Hematopoietic multipotent progenitor cell treated with erythropoietin and hydrocortisone succinate and interleukin-3 and kit ligand, for 15 days (in vitro differentiated cells): ENCODE measurements around the gene USP36.

Experiments
- DNase-seq: peaks from one replicate; pipeline ENCODE4 v3.0.0-alpha.2; 2015; ENCODE audit warnings: low spot score

Gene USP36

DNA sequence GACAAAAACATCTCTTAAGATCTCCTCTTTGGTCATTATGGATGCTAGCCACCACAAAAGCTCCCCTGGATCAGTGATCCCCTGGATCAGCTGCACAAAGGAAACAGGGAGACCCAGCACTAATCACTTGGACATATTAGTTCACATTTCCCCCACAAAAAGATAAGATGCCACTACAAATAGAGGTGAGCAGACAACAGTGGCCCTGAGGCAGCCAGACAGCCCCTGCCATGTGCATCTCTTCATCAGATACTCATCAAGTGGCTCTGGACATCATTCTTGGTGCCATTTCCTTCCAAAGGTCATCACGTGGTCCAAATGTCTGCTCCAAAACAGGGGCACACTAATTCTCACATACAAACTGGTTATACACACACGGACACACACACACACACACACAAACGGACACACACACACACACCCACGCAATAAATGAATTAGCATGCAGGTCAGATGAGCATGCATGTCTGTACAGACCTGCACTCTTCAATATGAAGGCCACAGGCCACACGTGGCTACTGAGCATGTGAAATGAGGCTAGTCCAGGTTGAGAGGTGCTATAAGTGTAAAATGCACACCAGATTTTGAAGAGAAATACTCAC is 4.1 kb downstream of the USP36 start:
- DNase-seq: no peak

DNA sequence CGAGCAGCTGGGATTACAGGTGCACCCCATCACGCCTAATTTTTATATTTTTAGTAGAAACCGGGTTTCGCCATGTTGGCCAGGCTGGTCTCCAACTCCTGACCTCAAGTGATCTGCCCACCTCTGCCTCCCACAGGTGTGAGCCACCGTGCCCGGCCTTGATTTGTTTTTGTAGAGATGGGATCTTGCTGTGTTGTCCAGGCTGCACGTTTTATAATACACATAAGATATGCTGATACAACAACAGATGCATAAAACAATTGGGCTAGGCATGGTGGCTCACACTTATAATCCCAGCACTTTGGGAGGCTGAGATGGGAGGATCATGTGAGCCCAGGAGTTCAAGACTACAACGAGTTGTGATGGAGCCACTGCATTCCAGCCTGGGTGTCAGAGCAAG is 6.0 kb downstream of the USP36 start:
- no peak for DNase-seq

DNA sequence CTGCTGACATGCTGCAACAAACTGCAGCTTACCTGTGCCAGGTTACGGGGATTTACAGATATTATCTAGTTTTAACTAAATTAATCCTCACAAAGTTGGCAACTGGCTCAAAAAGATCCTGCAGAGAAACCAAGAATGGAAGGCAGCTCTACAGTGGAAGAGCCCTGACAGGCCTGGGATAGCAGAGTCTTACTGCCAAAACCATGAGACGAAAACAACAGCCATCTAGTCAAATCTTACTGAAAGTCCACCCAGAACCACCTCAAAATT is 8.1 kb downstream of the USP36 start:
- DNase-seq: no peak

DNA sequence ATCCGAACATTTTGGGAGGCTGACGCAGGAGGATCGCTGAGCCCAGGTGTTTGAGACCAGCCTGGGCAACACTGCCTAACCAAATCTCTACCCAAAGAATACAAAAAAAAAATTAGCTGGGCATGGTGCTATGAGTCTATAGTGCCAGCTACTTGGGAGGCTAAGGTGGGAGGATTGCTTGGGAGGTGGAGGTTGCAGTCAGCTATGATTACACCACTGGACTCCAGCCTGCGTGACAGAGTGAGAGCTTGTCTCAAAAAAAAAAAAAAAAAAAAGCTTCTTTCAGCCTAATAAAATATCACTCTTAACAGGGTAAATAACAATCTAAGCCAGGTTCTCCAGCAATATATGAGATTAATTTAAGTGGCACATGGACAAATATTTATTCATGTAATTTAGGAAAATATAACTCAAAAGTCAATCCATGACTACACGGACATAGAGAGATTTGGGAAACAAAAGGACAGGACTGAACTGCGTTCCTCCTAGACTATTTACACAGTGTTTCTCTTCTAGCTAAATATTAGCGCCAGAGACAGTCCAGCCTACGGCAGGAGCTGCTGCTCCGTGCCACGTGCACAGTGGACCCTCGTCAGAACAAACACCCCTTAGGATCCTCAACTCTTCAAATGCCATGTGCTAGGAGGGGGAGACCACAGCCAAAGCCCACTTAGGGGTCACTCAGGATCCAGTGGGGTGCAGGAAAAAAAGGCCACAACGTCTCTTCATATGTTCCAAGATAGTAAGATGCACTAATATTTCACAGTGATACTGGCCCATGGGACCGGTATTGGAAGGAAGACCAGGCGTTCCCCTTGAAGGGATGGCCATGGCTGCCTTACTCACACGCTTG is 8.7 kb downstream of the USP36 start:
- DNase-seq: no peak

DNA sequence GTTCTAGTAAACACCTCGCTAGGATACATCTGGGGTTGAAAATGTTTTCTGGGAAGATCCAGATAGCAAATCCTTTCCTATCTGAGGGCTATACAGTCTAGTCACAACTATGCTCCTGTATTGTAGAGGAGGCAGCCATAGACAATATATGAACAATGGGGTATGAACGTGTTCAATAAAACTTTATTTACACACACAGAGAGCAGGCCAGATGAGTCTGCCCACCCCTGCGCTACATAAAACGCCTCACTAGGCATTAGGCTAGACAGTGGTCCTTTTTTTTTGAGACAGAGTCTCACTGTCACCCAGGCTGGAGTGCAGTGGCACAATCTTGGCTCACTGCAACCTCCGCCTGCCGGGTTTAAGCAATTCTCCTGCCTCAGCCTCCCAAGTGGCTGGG is 11.1 kb downstream of the USP36 start:
- DNase-seq: no peak

DNA sequence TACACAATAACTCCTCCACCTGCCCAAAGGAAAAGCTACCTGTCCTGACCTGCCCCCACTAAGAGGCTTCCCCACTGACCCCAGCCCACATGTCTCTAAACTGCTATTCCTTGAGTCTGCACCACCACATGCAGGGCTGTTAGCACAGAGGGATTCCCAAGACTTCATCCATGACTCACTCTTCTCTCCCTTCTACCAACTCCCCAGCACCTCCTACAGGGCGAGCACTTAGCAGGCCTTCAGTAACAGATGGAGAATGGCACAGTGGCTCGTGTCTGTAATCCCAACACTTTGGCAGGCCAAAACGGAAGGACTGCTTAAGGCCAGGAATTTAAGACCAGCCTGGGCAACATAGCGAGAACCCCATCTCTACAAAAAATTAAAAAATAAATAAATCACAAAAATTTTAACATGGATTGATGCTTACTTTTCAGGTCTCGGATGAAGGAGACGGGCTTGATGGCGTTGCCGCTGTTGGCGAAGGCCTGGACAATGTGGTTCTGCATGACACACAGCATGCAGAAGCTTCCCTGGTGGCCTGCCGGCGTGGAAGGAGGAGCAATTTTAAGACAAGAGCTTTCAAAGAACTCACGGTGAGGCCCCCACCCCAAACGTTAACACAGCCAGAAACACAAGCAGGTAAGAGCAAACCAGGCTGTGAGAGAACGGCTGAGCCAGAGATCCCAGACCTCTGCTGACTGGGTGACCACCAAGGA is 12.0 kb downstream of the USP36 start:
- no peak for DNase-seq

DNA sequence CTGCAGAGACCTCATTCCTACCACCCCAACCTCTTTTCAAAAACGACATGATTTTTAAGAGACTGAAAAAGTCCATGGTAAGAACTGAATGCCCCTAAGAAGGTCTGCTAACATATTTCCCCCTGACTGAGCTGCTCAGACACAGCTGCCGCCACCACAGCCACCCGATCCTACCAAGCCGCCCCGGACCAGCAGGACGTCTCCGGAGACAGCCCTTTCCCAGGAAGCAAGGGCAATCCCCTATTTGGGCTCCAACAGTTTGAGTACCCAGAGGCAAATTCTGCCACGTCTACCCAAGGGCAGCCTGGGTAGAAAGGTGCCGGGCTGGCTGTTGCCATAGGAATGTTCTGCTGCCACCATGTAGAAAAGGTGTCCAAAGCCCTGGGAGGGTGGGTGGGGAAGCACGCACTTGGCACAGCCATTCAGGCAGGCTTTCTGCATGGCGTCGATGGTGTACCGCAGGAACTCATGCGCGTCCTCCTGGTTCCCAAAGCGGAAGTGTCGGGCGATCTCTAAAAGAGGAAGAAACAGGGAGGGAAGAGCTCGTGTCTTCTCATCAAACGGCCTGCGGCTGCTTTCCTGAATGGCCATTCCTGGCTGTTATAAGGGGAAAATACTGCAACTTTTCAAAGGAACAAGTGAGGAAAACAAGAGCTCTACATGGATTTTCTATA is 13.6 kb downstream of the USP36 start:
- no peak for DNase-seq

DNA sequence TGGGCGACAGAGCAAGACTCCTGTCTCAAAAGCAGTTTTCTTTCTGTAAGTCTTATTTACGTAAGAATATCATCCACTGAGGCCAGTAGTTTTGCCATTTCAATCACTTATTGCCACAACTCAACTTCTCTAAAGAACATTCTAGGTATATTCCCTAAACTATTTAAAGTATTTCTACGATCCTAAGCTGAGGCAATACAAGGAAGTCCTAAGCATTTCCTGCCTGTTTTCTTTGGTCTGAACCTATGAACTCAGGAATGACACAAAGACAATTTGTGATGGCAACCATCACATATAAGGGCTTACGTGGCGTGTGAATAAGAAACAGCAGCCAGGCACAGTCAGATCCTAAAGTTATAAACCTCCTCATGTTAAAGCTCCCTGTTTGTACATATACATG is 14.2 kb downstream of the USP36 start:
- no peak for DNase-seq

DNA sequence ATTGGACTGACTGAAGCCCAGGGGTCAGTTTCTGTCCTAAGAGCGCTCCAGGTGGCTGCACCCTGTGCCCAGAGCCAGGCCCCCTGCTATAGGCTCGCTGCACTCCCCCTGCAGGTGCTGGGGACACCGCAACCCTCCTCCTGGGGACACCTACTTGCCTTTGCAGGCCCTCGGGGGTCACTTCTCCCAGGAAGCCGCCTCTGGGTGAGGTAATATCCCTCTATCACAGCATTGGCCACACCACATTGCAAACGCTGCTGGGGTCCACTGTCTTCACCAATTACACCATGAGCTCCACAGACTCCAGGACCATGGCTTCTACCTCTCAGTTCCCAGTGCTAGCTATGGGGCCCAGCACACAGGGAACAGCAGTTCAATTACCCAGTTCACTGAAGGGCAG is 14.9 kb downstream of the USP36 start:
- DNase-seq: no peak

DNA sequence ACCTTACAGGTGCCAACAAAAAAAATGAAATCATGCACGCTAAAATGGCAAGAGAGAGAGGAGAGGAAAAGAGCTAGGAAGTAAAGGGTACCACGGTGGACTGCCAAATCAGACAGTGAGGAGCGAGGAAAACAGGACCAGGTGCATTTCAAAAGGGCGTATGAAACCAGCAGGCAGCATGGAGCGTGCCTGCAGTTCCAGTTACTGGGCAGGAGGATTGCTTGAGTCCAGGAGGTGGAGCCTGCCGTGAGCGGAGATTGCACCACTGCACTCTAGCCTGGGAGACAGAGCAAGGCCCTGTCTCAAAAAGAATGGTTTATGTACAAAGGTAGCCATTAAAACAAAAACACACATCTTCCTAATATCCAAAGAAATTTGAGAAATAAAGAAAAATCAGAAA is 16.4 kb downstream of the USP36 start:
- no peak for DNase-seq

DNA sequence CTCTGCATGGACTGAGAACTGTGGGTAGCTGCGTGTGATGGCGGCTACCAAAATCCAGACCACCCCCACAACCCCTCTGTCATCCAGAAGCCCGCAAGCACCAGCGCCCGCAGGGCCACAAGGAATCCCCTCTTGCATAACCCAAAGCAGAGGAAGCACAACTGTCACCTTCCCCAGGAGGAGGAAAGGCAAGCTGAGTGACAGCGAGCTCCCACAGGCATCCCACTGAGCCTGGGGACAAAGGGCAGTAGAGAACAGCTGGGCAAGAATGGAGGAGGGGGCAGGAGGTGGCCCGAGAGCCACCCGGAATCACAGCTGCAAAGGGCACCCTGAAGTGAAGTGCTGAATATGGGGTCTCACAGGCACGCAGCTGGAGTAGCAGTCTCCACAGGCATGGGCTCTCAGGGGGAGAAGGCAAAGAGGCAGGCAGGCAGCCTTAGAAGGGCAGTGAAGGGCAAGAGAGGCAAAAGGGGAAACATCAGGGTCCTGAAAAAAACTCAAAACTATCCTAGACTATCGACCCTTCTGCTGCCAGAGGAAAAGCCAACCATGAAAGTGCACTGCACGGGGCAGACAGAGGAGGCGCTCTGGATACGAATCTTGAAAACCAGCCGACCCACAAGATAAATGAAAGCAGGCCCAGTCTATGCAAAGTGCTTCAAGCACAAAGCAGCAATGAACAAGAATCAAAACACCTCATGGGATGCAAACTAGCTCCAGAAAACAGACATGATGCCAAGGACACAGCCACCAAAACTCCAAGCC is 17.1 kb downstream of the USP36 start:
- no peak for DNase-seq

DNA sequence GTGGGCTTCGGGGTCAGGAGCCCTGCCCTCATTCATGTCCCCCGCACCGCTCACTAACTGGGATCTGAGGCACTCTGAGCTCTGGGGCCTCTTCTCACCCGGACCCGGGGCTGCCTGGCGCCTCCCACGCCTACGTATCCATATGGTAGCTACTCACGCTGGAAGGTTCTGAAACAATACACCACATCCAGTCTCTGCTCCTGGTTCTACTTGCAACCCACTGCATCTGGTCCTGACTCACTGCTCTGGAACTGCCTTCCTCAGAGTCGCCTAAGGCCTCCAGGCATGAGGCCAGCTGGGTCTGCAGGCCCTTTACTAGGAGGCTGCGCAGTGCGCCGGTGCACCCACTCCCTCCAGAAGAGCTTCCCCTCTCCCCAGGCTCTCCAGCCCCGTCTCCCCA is 18.1 kb downstream of the USP36 start:
- DNase-seq: no peak

DNA sequence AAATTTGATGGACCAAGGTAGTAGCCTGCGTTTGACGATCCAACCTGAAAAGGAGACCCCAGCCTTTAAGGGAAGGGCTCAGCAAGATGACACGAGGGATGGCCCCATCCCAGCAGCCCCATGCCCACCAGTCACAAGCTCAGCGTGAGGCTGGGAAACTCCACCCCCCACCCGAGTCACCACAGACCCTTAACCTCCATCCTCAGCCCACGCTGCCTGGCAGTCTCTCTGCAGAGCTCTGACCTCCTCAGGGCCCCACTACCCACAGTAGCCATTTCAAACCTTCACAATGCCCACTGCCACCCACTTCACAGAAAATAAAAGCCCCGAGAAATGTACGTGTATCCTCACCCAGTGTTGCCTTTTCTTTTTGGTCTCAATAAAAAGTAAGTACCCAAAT is 18.7 kb downstream of the USP36 start:
- DNase-seq: no peak

DNA sequence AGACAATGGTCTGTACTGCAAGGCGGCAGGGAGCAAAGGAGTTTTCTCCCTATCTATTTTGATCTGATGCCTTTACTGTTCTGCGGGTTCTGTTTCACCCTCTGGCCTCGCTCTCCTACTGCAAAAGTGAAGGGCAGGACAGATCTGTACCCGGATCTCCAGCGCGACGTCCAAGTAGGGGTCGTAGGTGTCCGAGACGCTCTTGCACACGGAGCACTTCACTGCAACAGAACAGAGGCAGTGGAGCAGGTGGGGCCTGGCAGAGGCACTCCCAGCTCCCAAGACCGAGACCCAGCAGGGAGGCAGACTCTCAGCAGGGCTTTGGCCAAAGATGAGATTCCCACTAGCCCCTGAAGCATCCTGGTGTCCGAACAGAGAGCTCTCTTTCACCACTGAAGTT is 19.8 kb downstream of the USP36 start:
- no peak for DNase-seq

DNA sequence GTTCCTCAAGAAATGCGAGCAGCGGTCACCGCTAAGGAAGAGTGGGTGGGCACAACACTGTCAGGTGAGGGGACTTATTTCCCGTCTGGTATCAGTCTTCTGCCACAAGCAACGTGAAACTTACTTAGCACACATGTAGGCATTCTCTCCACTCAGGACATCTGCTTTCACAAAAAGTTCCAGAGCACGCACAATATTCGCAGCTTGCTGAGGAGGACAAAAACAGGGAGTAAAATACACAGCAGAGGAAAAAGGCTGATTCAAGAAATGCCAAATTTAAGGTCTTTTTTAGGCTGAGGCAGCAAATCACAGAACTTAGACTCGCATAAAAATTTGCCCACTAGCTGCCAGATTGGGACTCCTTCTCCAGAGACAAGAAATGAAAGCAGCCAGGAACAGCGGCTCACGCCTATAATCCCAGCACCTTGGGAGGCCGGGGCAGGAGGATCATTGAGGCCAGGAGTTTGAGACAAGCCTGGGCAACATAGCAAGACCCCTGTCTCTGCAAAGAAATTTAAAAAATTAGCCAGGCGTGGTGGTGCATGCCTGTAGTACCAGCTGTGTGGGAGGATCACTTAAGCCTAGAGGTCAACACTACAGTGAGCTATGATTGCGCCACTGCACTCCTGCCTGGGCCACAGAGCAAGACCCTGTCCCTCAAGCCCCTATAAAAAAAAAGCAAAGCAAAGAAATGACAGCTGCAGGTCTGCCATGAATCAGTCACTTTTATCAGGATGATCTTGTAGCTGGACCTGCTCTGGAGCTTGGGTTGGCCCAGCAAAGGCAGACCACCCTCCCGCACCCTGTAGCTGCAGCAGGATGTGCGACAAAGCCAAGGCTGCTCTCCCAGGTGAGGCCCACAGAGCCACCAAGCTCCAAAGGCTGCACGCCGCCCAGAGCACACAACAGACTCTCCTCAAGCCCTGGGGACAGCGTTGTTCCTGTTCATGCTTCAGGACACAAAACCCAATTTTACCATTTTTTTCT is 20.5 kb downstream of the USP36 start:
- DNase-seq: no peak

DNA sequence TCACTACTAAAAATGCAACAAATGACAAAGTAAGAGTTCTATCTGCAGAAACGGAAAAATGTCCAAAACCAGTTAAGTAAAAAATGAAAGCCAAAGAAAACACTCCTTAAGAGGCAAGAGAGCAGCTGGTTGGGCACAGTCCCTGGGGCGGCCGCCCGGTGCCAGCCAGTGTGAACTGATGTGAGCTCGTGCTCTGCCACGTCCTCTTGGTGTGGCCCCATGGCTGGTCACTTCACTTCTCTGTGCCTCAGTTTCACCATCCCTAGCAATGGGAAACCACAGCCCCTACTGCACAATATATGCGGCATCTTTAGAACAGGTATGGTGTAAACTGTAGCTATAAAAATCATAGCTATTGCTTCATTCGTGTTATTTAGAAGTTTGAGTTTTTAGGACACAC is 21.2 kb downstream of the USP36 start:
- no peak for DNase-seq

DNA sequence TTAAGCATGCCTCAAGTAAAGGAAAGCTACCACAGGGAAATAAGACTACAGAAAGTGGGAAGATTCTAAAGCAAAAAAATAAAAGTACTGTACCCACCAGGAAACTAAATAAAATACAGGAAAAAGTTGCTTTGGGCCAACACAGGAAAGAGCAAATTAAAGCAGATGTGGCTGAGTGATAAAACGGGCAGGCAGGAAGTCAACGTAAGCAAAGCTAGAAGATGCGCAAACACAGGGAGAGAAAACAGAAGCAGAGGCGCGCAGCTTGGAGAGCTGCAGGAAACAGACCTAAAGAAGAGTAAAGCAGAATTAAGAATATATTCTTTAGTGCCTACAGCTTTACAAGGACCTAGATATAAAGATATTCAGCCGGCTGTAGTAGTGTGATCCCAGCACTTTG is 21.7 kb downstream of the USP36 start:
- DNase-seq: no peak

DNA sequence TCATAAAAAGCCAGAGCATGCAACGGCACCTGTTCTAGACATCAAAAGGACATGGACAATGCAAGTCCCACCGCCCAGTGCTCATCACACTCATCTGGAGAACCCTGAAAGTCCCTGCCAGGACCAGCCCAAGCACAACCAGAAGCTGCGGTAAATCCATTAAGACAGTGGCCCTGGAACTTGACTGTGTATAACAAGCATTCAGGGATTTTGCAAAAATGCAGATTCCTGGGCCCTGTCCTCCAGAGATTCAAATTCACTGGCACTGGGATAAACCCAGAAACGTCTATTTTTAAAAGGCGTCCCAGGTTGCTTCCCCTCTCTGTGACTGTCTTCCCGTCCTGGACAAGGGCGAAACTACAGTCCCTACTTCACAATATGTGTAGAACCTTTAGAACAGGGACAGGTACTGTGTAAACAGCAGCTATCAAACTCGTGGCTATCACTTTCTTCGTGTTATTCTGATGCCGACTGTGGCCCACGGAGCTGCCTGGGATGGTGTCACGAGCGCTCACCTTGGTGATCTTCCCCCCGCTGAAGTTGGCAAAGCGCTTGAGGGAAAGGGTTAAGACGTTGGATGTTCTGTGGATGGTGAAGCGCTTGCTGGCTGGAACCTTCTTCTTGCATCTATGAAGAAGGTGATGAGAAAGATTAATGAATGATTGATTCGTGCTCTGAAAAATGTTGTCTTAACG is 22.3 kb downstream of the USP36 start:
- no peak for DNase-seq

DNA sequence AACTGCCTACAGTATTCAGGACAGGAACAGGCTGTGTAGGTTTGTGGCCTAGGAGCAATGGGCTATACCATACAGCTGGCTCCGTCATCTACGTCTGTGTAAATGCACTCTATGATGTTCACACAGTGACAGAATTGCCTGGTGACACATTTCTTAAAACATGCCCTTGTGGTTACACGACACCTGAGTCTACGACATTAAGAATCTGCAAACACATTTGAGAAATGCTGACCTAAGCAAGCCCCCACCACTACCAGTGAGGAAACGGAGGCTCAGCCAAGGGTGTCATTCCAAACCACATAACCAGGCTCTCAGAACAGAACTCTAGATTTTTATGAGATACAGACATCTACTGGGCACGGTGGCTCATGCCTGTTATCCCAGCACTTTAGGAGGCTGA is 23.5 kb downstream of the USP36 start:
- DNase-seq: no peak

DNA sequence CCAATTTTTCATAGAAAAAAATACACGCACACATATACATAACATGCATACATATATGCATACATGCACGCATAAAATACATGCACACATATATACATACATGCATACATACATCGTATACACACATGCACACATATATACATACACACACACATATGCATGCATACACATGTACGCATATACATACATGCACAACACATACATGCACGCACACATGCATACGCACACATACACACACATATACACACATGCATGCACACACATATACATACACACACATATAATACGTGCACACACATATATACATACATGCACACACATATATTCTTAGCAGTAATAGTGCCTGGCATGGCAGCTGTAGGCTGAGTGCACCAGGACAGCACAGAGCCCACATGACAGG is 24.9 kb downstream of the USP36 start:
- no peak for DNase-seq
